Measurements from ENCODE around the gene MAD1L1. TPM values are rescaled to one million over a fixed set of nuclear protein-coding genes. Genes with fewer than 3 reads are reported as not detected.
"Not testable (repeated sequence)": the region's sequence is repeated elsewhere in the genome, so short reads cannot be mapped to it uniquely, and the experiment has no call there.

The MAD1L1 gene
- polyA plus RNA-seq, 3 donors from 2014 or later, result 85.0 to 166 (median 97.0) TPM

- not testable (repeated sequence) for H3K27ac Mint-ChIP-seq; H3K4me1 Mint-ChIP-seq; DNase-seq; H3K4me3 Mint-ChIP-seq; H3K9me3 Mint-ChIP-seq; H3K27me3 Mint-ChIP-seq (ENCODE audit: low read depth in 3 of 3)
- peaks cover 8 to 13% (median 9%) of the 10 kb centered on the region in 3 donors for H3K36me3 Mint-ChIP-seq
These were observed 392.0 kb downstream of the MAD1L1 start for GRCh38 chr7:1840744-1841143.

- no peaks in the 10 kb centered on the region for H3K27me3 Mint-ChIP-seq (ENCODE audit: low read depth in 3 of 3)
- no peak overlapping the region for H3K4me3 Mint-ChIP-seq
- peaks cover 0 to 10% of the 10 kb centered on the region in 2 donors for H3K4me1 Mint-ChIP-seq
- no peak overlapping the region for H3K27ac Mint-ChIP-seq
- H3K9me3 Mint-ChIP-seq, result peaks cover 0 to 4% (median 0%) of the 10 kb centered on the region in 6 donors
- peaks cover 12% of the 10 kb centered on the region in 3 donors for H3K36me3 Mint-ChIP-seq
- no peak for DNase-seq
These were observed 393.0 kb downstream of the MAD1L1 start for GRCh38 chr7:1839701-1840100.

GRCh38 chr7:1838911-1839531, 393.7 kb downstream of the MAD1L1 start:
- H3K9me3 Mint-ChIP-seq; DNase-seq; H3K27me3 Mint-ChIP-seq (ENCODE audit: low read depth in 3 of 3); H3K27ac Mint-ChIP-seq; H3K4me3 Mint-ChIP-seq; H3K4me1 Mint-ChIP-seq: not testable (repeated sequence)
- H3K36me3 Mint-ChIP-seq, result peaks cover 12 to 16% (median 16%) of the 10 kb centered on the region in 3 donors

- H3K4me3 Mint-ChIP-seq; H3K4me1 Mint-ChIP-seq; DNase-seq; H3K27ac Mint-ChIP-seq; H3K27me3 Mint-ChIP-seq (ENCODE audit: low read depth in 3 of 3); H3K9me3 Mint-ChIP-seq: not testable (repeated sequence)
- H3K36me3 Mint-ChIP-seq, result peaks cover 12 to 19% (median 16%) of the 10 kb centered on the region in 3 donors
These were observed 394.2 kb downstream of the MAD1L1 start for GRCh38 chr7:1838544-1838872.

- not testable (repeated sequence) for DNase-seq; H3K4me1 Mint-ChIP-seq; H3K9me3 Mint-ChIP-seq; H3K4me3 Mint-ChIP-seq; H3K27me3 Mint-ChIP-seq (ENCODE audit: low read depth in 3 of 3)
- Mint-ChIP-seq H3K36me3 (peaks cover 13 to 23% (median 14%) of the 10 kb centered on the region in 3 donors), H3K27ac (peak overlapping the region in 1 of 6 donors; percentile 13)
These were observed 394.8 kb downstream of the MAD1L1 start for GRCh38 chr7:1837696-1838543.

GRCh38 chr7:1831933-1832535, 400.7 kb downstream of the MAD1L1 start:
- H3K27ac Mint-ChIP-seq, result not testable (repeated sequence)

GRCh38 chr7:1831471-1831870, 401.3 kb downstream of the MAD1L1 start:
- not testable (repeated sequence) for H3K9me3 Mint-ChIP-seq; H3K27me3 Mint-ChIP-seq (ENCODE audit: low read depth in 3 of 3); H3K27ac Mint-ChIP-seq; H3K4me3 Mint-ChIP-seq; DNase-seq
- peaks cover 13 to 28% (median 20%) of the 10 kb centered on the region in 3 donors for H3K36me3 Mint-ChIP-seq
- H3K4me1 Mint-ChIP-seq, result peaks cover 11 to 16% of the 10 kb centered on the region in 2 donors

More at GRCh38 chr7:1831933-1832535, 400.7 kb downstream of the MAD1L1 start:
- peaks cover 11 to 16% of the 10 kb centered on the region in 2 donors for H3K4me1 Mint-ChIP-seq
- H3K27me3 Mint-ChIP-seq (ENCODE audit: low read depth in 3 of 3); H3K9me3 Mint-ChIP-seq; H3K4me3 Mint-ChIP-seq; DNase-seq: not testable (repeated sequence)
- peaks cover 13 to 29% (median 20%) of the 10 kb centered on the region in 3 donors for H3K36me3 Mint-ChIP-seq

GRCh38 chr7:1829668-1830067, 403.1 kb downstream of the MAD1L1 start:
- not testable (repeated sequence) for H3K27me3 Mint-ChIP-seq (ENCODE audit: low read depth in 3 of 3); DNase-seq; H3K4me3 Mint-ChIP-seq; H3K9me3 Mint-ChIP-seq
- Mint-ChIP-seq H3K27ac (peak overlapping the region in 1 of 6 donors; percentile 19), H3K4me1 (peaks cover 11 to 16% of the 10 kb centered on the region in 2 donors), H3K36me3 (peaks cover 10 to 20% (median 15%) of the 10 kb centered on the region in 3 donors)

- no peak overlapping the region for H3K4me3 Mint-ChIP-seq
- no peak overlapping the region for H3K27ac Mint-ChIP-seq
- DNase-seq, result no peak
- H3K27me3 Mint-ChIP-seq (ENCODE audit: low read depth in 3 of 3), result peaks cover 0 to 2% (median 0%) of the 10 kb centered on the region in 3 donors
- H3K9me3 Mint-ChIP-seq, result peaks cover 0 to 3% (median 0%) of the 10 kb centered on the region in 6 donors
- H3K36me3 Mint-ChIP-seq, result peaks cover 10 to 17% (median 13%) of the 10 kb centered on the region in 3 donors
- peaks cover 11 to 16% of the 10 kb centered on the region in 2 donors for H3K4me1 Mint-ChIP-seq
These were observed 403.6 kb downstream of the MAD1L1 start for GRCh38 chr7:1829111-1829510.

- not testable (repeated sequence) for H3K27ac Mint-ChIP-seq
These were observed 404.6 kb downstream of the MAD1L1 start for GRCh38 chr7:1828170-1828569.

GRCh38 chr7:1827521-1827981, 405.2 kb downstream of the MAD1L1 start:
- DNase-seq; H3K27me3 Mint-ChIP-seq (ENCODE audit: low read depth in 3 of 3); H3K4me3 Mint-ChIP-seq; H3K9me3 Mint-ChIP-seq; H3K27ac Mint-ChIP-seq: not testable (repeated sequence)
- H3K4me1 Mint-ChIP-seq, result peaks cover 9 to 23% of the 10 kb centered on the region in 2 donors
- H3K36me3 Mint-ChIP-seq, result peaks cover 5 to 11% (median 9%) of the 10 kb centered on the region in 3 donors

More at GRCh38 chr7:1828170-1828569, 404.6 kb downstream of the MAD1L1 start:
- not testable (repeated sequence) for H3K4me3 Mint-ChIP-seq; H3K9me3 Mint-ChIP-seq; H3K27me3 Mint-ChIP-seq (ENCODE audit: low read depth in 3 of 3); DNase-seq
- Mint-ChIP-seq H3K36me3 (peaks cover 6 to 11% (median 11%) of the 10 kb centered on the region in 3 donors), H3K4me1 (peaks cover 11 to 17% of the 10 kb centered on the region in 2 donors)

- H3K27me3 Mint-ChIP-seq (ENCODE audit: low read depth in 3 of 3); H3K4me3 Mint-ChIP-seq; DNase-seq; H3K27ac Mint-ChIP-seq; H3K9me3 Mint-ChIP-seq: not testable (repeated sequence)
- peaks cover 5 to 11% (median 9%) of the 10 kb centered on the region in 3 donors for H3K36me3 Mint-ChIP-seq
- H3K4me1 Mint-ChIP-seq, result peaks cover 9 to 21% of the 10 kb centered on the region in 2 donors
These were observed 405.8 kb downstream of the MAD1L1 start for GRCh38 chr7:1826931-1827330.

- Mint-ChIP-seq H3K9me3 (peaks cover 0 to 3% (median 0%) of the 10 kb centered on the region in 6 donors), H3K4me1 (peaks cover 5 to 16% of the 10 kb centered on the region in 2 donors), H3K36me3 (peaks cover 5 to 11% (median 9%) of the 10 kb centered on the region in 3 donors), H3K27me3 (ENCODE audit: low read depth in 3 of 3) (peaks cover 0 to 2% (median 0%) of the 10 kb centered on the region in 3 donors), H3K27ac (no peak overlapping the region), H3K4me3 (no peak overlapping the region)
- no peak for DNase-seq
These were observed 406.6 kb downstream of the MAD1L1 start for GRCh38 chr7:1825897-1826741.
